PFSK-1 (cell line): Measurements from ENCODE around the gene ISG15.

ENCODE experiments used
- POLR2AphosphoS5 ChIP-seq: IDR thresholded peaks from 2 replicates; pipeline ENCODE4 v1.6.1; 2012; ENCODE audit warnings: low read depth, mild to moderate bottlenecking, control low read depth, low read length, moderate library complexity
- SIN3A ChIP-seq: IDR thresholded peaks from 2 replicates; pipeline ENCODE4 v1.6.1; 2012; ENCODE audit warnings: mild to moderate bottlenecking, low read length, moderate library complexity, borderline replicate concordance; ENCODE audit not compliant: insufficient read depth
- TAF1 ChIP-seq: IDR thresholded peaks from 2 replicates; pipeline ENCODE4 v1.6.1; 2012; ENCODE audit warnings: low read length, control low read depth, borderline replicate concordance; ENCODE audit not compliant: insufficient read depth
- TF ChIP-seq, protein P1 (sequence below), 2 experiments: IDR thresholded peaks; 2 replicates each; pipeline versions ENCODE4 v1.6.1 to v1.8.0; 2011 to 2012; ENCODE audit warnings: low read depth in 2 of 2, low read length in 2 of 2, control low read depth in 1 of 2, inconsistent platforms in 1 of 2, mild to moderate bottlenecking in 1 of 2, moderate library complexity in 1 of 2; ENCODE audit not compliant: insufficient read depth in 1 of 2

DNA sequence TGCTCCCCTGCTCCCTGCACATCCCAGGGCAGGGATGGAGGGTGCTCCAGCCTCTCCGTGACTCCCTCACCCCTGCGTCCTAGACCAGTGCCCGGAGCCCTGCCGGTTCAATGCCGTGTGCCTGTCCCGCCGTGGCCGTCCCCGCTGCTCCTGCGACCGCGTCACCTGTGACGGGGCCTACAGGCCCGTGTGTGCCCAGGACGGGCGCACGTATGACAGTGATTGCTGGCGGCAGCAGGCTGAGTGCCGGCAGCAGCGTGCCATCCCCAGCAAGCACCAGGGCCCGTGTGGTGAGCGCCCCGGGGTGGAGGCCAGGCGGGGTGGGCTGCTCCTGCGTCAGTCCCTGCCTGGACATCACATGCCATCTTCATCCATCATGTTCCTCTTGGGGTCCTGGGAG lies 28.6 kb downstream of the ISG15 start:
- TF ChIP-seq POLR2AphosphoS5 (no peak), SIN3A (no peak), TAF1 (no peak)
- TF ChIP-seq, protein P1, sequence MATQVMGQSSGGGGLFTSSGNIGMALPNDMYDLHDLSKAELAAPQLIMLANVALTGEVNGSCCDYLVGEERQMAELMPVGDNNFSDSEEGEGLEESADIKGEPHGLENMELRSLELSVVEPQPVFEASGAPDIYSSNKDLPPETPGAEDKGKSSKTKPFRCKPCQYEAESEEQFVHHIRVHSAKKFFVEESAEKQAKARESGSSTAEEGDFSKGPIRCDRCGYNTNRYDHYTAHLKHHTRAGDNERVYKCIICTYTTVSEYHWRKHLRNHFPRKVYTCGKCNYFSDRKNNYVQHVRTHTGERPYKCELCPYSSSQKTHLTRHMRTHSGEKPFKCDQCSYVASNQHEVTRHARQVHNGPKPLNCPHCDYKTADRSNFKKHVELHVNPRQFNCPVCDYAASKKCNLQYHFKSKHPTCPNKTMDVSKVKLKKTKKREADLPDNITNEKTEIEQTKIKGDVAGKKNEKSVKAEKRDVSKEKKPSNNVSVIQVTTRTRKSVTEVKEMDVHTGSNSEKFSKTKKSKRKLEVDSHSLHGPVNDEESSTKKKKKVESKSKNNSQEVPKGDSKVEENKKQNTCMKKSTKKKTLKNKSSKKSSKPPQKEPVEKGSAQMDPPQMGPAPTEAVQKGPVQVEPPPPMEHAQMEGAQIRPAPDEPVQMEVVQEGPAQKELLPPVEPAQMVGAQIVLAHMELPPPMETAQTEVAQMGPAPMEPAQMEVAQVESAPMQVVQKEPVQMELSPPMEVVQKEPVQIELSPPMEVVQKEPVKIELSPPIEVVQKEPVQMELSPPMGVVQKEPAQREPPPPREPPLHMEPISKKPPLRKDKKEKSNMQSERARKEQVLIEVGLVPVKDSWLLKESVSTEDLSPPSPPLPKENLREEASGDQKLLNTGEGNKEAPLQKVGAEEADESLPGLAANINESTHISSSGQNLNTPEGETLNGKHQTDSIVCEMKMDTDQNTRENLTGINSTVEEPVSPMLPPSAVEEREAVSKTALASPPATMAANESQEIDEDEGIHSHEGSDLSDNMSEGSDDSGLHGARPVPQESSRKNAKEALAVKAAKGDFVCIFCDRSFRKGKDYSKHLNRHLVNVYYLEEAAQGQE (IDR thresholded peaks at IDR 0.05; ENCODE audit: insufficient read depth in 1 of 2, low read depth in 2 of 2, low read length in 2 of 2), result no peak
